Activated T-cell treated with anti-CD3 and anti-CD28 coated beads, Interleukin-2, amount 50 U/mL, for 24 hours (primary cell): ENCODE measurements around the gene ADSS1.
A peak's percentile ranks its signal among the peaks of the same experiment; 100 is the strongest.
"Not testable (repeated sequence)": the region's sequence is repeated elsewhere in the genome, so short reads cannot be mapped to it uniquely, and the experiment has no call there.

ENCODE experiments used
- DNase-seq: peaks from one replicate; pipeline ENCODE4 v3.0.0-alpha.2; 2020
- H3K27ac Mint-ChIP-seq: 2 replicates; pipeline ENCODE4 v1.8.0; 2020; ENCODE audit warnings: mild to moderate bottlenecking, mixed read lengths
- H3K27me3 Mint-ChIP-seq: 2 replicates; pipeline ENCODE4 v1.8.0; 2020; ENCODE audit warnings: mixed read lengths
- H3K36me3 Mint-ChIP-seq: 2 replicates; pipeline ENCODE4 v1.8.0; 2020; ENCODE audit warnings: low read depth, mixed read lengths
- H3K4me1 Mint-ChIP-seq: 2 replicates; pipeline ENCODE4 v1.8.0; 2020; ENCODE audit warnings: low read depth, mixed read lengths
- H3K4me3 Mint-ChIP-seq: 2 replicates; pipeline ENCODE4 v1.8.0; 2020; ENCODE audit warnings: mild to moderate bottlenecking, moderate library complexity, mixed read lengths
- H3K9me3 Mint-ChIP-seq: 2 replicates; pipeline ENCODE4 v1.8.0; 2020; ENCODE audit warnings: mixed read lengths

Gene ADSS1

DNA sequence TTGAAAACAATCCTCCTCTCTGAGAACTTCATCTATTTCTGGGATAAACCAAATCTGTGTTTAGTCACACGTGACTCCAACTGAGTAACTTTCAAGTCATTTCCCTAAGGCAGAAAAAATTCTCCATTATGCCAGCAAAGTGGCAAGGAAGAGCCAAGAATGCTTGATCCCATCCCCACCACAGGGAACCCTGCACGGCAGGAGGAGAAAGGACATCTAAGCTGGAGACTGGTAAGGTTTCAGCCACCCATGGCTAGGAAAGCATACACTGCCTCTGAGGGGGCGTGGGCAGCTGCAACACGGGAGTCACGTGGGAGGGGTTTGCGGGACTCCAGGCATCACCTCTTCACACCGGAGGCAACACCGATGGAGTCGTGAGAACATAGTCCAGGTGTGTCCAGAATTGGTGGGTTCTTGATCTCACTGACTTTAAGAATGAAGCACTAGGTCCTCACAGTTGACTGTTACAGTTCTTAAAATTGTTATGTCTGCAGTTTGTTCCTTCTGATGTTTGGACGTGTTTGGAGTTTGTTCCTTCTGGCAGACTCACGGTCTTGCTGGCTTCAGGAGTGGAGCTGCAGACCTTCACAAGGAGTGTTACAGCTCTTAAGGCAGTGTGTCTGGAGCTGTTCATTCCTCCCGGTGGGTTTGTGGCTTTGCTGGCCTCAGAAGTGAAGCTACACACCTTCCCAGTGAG is 26.2 kb downstream of the ADSS1 start:
- Mint-ChIP-seq H3K27ac (no peak overlapping the region), H3K4me3 (no peak overlapping the region)
- DNase-seq = no peak

GRCh38 chr14:104750753-104751057 is 26.7 kb downstream of the ADSS1 start:
- H3K4me3 Mint-ChIP-seq, DNase-seq: not testable (repeated sequence)
- peak overlapping the region; percentile 63 for H3K27ac Mint-ChIP-seq

More for the DNA sequence above, 26.2 kb downstream of the ADSS1 start:
- Mint-ChIP-seq H3K9me3 (no peaks in the 10 kb centered on the region), H3K4me1 (peaks cover 33% of the 10 kb centered on the region), H3K27me3 (no peaks in the 10 kb centered on the region), H3K36me3 (peaks cover 18% of the 10 kb centered on the region)

DNA sequence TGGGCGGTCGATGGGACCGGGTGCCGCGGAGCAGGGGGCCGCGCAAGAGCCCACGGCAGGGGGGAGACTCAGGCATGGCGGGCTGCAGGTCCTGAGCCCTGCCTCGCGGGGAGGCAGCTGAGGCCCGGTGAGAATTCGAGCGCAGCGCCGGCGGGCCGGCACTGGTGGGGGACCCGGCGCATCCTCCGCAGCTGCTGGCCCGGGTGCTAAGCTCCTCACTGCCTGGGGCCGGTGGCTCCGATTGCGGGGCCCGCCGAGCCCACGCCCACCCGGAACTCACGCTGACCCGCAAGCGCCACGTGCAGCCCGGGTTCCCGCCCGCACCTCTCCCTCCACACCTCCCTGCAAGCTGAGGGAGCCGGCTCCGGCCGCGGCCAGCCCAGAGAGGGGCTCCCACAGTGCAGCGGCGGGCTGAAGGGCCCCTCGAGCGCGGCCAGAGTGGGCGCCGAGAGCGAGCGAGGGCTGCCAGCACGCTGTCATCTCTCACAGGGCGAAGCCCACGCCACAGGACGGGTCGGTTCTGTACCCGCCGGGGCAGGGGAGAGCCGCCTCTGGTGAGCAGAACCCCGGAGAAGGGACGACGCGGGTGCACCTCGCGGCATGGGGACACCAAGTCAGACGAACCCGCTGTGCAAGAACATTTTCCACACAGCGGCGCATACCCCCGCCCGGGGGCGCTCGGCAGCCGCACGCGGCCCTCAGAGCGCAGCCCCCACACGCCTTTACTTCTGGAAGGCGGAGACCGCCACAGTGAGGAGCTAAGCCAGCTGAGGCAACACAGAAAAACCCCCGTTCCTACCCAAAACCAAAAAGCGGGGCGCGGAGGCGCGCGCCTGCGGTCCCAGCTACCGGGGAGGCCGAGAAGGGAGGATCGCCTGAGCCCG is 27.8 kb downstream of the ADSS1 start:
- no peaks in the 10 kb centered on the region for H3K27me3 Mint-ChIP-seq

More at GRCh38 chr14:104750753-104751057, 26.7 kb downstream of the ADSS1 start:
- H3K27me3 Mint-ChIP-seq, H3K9me3 Mint-ChIP-seq: not testable (repeated sequence)
- peaks cover 23% of the 10 kb centered on the region for H3K36me3 Mint-ChIP-seq
- H3K4me1 Mint-ChIP-seq = peaks cover 32% of the 10 kb centered on the region

GRCh38 chr14:104752423-104752734 is 28.4 kb downstream of the ADSS1 start:
- peak overlapping the region; percentile 97 for H3K4me3 Mint-ChIP-seq
- H3K27me3 Mint-ChIP-seq = no peaks in the 10 kb centered on the region
- H3K4me1 Mint-ChIP-seq = peaks cover 37% of the 10 kb centered on the region
- no peak for DNase-seq
- no peaks in the 10 kb centered on the region for H3K9me3 Mint-ChIP-seq
- peak overlapping the region; percentile 95 for H3K27ac Mint-ChIP-seq
- peaks cover 40% of the 10 kb centered on the region for H3K36me3 Mint-ChIP-seq

More for the DNA sequence above, 27.8 kb downstream of the ADSS1 start:
- H3K27ac Mint-ChIP-seq = peak overlapping the region; percentile 95
- no peak for DNase-seq
- no peaks in the 10 kb centered on the region for H3K9me3 Mint-ChIP-seq
- peaks cover 32% of the 10 kb centered on the region for H3K4me1 Mint-ChIP-seq
- peak overlapping the region; percentile 97 for H3K4me3 Mint-ChIP-seq
- peaks cover 34% of the 10 kb centered on the region for H3K36me3 Mint-ChIP-seq

DNA sequence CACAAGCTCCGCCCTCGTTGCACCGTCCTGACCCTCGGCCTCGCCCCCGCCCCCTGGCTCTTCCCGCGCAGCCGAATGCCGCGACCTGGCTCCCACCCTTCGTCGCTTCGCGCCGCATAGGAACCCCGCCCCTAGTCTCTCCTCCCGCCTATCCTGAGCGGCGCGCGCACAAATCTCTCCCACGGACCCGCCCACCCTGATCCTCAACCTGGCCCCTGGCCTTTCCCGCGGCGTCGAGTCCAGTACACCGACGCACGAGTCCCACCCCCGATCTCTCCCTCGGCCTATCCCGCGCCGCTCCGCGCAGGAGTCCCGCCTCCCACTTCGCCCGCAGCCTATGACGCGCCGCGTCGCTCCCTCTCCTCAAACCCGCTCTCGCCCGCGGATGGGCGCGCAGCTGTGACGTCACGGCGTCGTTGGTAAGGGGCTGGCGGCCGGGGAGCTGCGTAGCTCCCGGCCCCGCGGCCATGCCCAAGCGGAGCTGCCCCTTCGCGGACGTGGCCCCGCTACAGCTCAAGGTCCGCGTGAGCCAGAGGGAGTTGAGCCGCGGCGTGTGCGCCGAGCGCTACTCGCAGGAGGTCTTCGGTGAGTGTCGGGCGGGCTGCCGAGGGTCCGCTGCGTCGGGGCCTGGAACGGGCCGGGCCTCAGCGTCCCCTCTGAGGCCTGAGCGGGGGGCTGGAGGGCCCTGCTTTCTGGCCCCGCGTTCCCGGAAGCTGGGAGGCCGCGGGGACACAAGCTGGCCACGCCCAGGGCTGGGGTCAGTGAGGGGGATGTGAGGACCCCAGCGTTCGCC is 28.9 kb downstream of the ADSS1 start, which contains the start of gene SIVA1:
Gene SIVA1, plus strand, starts transcription at position 413 of the 793 bp plus-strand sequence. Its CDS starts 55 bp downstream, at position 468.
- peak within 1 kb of the TSS; percentile 95 for H3K27ac Mint-ChIP-seq
- H3K27me3 Mint-ChIP-seq = no peaks in the 10 kb centered on the region
- H3K36me3 Mint-ChIP-seq = peaks cover 45% of the 10 kb centered on the region
- peak within 1 kb of the TSS; percentile 97 for H3K4me3 Mint-ChIP-seq
- peak; percentile 100 for DNase-seq
- H3K4me1 Mint-ChIP-seq = peaks cover 37% of the 10 kb centered on the region
- H3K9me3 Mint-ChIP-seq = no peaks in the 10 kb centered on the region

DNA sequence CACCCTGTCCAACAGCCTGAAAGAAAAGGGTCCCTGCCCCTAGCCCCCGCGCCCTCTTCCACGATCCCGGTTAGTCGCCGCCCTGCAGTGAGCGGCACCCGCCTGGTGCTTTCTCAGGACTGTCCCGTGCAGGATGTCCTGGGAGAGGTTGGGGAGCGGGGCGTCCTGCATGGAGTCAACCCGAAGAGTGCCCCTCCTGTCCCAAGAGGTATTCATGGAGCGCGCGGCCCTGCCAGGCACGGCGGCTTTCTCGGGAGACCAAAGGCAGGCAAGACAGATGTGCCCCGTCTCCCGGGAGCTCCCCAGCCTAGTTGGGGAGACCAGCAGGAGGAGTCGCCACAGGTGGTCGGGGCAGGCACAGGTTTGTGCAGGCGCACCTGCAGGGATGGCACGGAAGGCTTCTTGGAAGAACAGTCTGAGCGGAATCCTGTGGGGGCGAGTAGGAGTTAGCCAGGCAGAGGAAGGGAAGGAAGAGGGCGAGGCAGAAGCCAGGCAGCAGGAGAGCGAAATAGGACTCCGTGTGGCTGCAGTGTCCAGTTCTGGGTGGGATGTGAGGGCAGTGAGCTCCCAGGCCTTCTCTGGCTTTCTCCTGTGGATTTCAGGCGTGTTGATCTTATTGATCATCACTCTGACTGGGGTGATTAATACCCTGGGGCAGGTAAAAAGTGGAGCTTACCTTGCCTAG is 29.6 kb downstream of the ADSS1 start:
- Mint-ChIP-seq H3K4me3 (peak overlapping the region; percentile 97), H3K4me1 (peaks cover 37% of the 10 kb centered on the region), H3K36me3 (peaks cover 52% of the 10 kb centered on the region), H3K9me3 (no peaks in the 10 kb centered on the region), H3K27ac (peak overlapping the region; percentile 95), H3K27me3 (no peaks in the 10 kb centered on the region)
- peak; percentile 50 for DNase-seq

GRCh38 chr14:104754213-104754851 is 30.3 kb downstream of the ADSS1 start:
- H3K4me3 Mint-ChIP-seq = peak overlapping the region; percentile 97
- H3K4me1 Mint-ChIP-seq = peaks cover 37% of the 10 kb centered on the region
- H3K27me3 Mint-ChIP-seq = no peaks in the 10 kb centered on the region
- DNase-seq = no peak
- H3K9me3 Mint-ChIP-seq = no peaks in the 10 kb centered on the region
- H3K36me3 Mint-ChIP-seq = peaks cover 59% of the 10 kb centered on the region
- peak overlapping the region; percentile 95 for H3K27ac Mint-ChIP-seq

- H3K4me3 Mint-ChIP-seq = peak overlapping the region; percentile 97
- no peak for DNase-seq
Measured at GRCh38 chr14:104755621-104756020, 31.6 kb downstream of the ADSS1 start.

GRCh38 chr14:104756477-104757237 is 32.6 kb downstream of the ADSS1 start:
- Mint-ChIP-seq H3K27me3 (no peaks in the 10 kb centered on the region), H3K27ac (peak overlapping the region; percentile 79), H3K4me1 (peaks cover 37% of the 10 kb centered on the region), H3K9me3 (no peaks in the 10 kb centered on the region), H3K4me3 (peak overlapping the region; percentile 23), H3K36me3 (peaks cover 82% of the 10 kb centered on the region)
- DNase-seq = no peak

More at GRCh38 chr14:104755621-104756020, 31.6 kb downstream of the ADSS1 start:
- Mint-ChIP-seq H3K36me3 (peaks cover 72% of the 10 kb centered on the region), H3K27me3 (no peaks in the 10 kb centered on the region), H3K4me1 (peaks cover 37% of the 10 kb centered on the region), H3K9me3 (no peaks in the 10 kb centered on the region), H3K27ac (peak overlapping the region; percentile 95)

GRCh38 chr14:104757238-104757585 is 33.2 kb downstream of the ADSS1 start:
- H3K4me1 Mint-ChIP-seq = peaks cover 37% of the 10 kb centered on the region
- no peaks in the 10 kb centered on the region for H3K27me3 Mint-ChIP-seq
- peak overlapping the region; percentile 63 for H3K27ac Mint-ChIP-seq
- no peak overlapping the region for H3K4me3 Mint-ChIP-seq
- H3K36me3 Mint-ChIP-seq = peaks cover 88% of the 10 kb centered on the region
- no peak for DNase-seq
- H3K9me3 Mint-ChIP-seq = no peaks in the 10 kb centered on the region

- no peaks in the 10 kb centered on the region for H3K9me3 Mint-ChIP-seq
- peaks cover 91% of the 10 kb centered on the region for H3K36me3 Mint-ChIP-seq
- H3K27me3 Mint-ChIP-seq = no peaks in the 10 kb centered on the region
- no peak overlapping the region for H3K4me3 Mint-ChIP-seq
- H3K4me1 Mint-ChIP-seq = peaks cover 37% of the 10 kb centered on the region
- no peak for DNase-seq
- peak overlapping the region; percentile 34 for H3K27ac Mint-ChIP-seq
Measured at GRCh38 chr14:104757681-104758392, 33.8 kb downstream of the ADSS1 start.

- H3K27ac Mint-ChIP-seq = no peak overlapping the region
- H3K4me3 Mint-ChIP-seq = no peak overlapping the region
- H3K4me1 Mint-ChIP-seq = peaks cover 29% of the 10 kb centered on the region
- no peaks in the 10 kb centered on the region for H3K27me3 Mint-ChIP-seq
- peaks cover 84% of the 10 kb centered on the region for H3K36me3 Mint-ChIP-seq
- no peak for DNase-seq
- no peaks in the 10 kb centered on the region for H3K9me3 Mint-ChIP-seq
Measured at GRCh38 chr14:104758981-104759969, 35.2 kb downstream of the ADSS1 start.
